Loucy (cell line): ENCODE data around the gene PRR29.

Experiments
- H2AFZ ChIP-seq: fragments of 200-600 bp; sonication (generic); 2 replicates; pipeline ENCODE4 v1.6.0; 2016; ENCODE audit warnings: antibody characterized with exemption, mild to moderate bottlenecking, low read length, moderate library complexity
- H3F3A ChIP-seq: fragments of 200-600 bp; 2 replicates; pipeline ENCODE4 v1.6.0; 2016; ENCODE audit warnings: antibody characterized with exemption, low read depth, mild to moderate bottlenecking
- H3K27me3 ChIP-seq: fragments of 200-600 bp; sonication (generic); 2 replicates; pipeline ENCODE4 v1.6.1; 2014; ENCODE audit warnings: low read length, mild to moderate bottlenecking; ENCODE audit not compliant: insufficient read depth, poor library complexity, severe bottlenecking
- H3K36me3 ChIP-seq: fragments of 200-600 bp; sonication (generic); 2 replicates; pipeline ENCODE4 v1.6.1; 2016; ENCODE audit warnings: low read length; ENCODE audit not compliant: insufficient read depth
- H3K4me1 ChIP-seq: fragments of 200-600 bp; sonication (generic); 2 replicates; pipeline ENCODE4 v1.5.1; 2014; ENCODE audit warnings: low read length, mild to moderate bottlenecking; ENCODE audit not compliant: insufficient read depth, poor library complexity, severe bottlenecking
- H3K4me2 ChIP-seq: fragments of 200-600 bp; sonication (generic); 2 replicates; pipeline ENCODE4 v1.6.0; 2014; ENCODE audit warnings: antibody characterized with exemption, low read length, low read depth, mild to moderate bottlenecking; ENCODE audit not compliant: poor library complexity, severe bottlenecking
- H3K4me3 ChIP-seq: fragments of 200-600 bp; sonication (generic); 2 replicates; pipeline ENCODE4 v1.5.1; 2014; ENCODE audit warnings: low read length, mild to moderate bottlenecking, mixed read lengths; ENCODE audit not compliant: poor library complexity, severe bottlenecking
- H3K79me2 ChIP-seq: fragments of 200-600 bp; sonication (generic); 2 replicates; pipeline ENCODE4 v1.6.1; 2014; ENCODE audit warnings: low read length; ENCODE audit not compliant: insufficient read depth
- H3K9ac ChIP-seq: fragments of 200-600 bp; sonication (generic); 2 replicates; pipeline ENCODE4 v1.6.0; 2014; ENCODE audit warnings: mild to moderate bottlenecking, low read depth, low read length, moderate library complexity; ENCODE audit not compliant: poor library complexity, severe bottlenecking
- H3K9me2 ChIP-seq: fragments of 200-600 bp; sonication (generic); replicated peaks from 2 replicates; pipeline ENCODE4 v1.6.1; 2016; ENCODE audit warnings: low read depth, low read length, mixed read lengths
- H3K9me3 ChIP-seq: fragments of 200-600 bp; sonication (generic); 2 replicates; pipeline ENCODE4 v1.6.1; 2014; ENCODE audit warnings: mild to moderate bottlenecking, antibody characterized with exemption, low read length, low read depth; ENCODE audit not compliant: insufficient read depth
- H4K20me1 ChIP-seq: fragments of 200-600 bp; sonication (generic); 2 replicates; pipeline ENCODE4 v1.6.0; 2014; ENCODE audit warnings: antibody characterized with exemption, low read length, mild to moderate bottlenecking; ENCODE audit not compliant: insufficient read depth, poor library complexity, severe bottlenecking
- EZH2phosphoT487 ChIP-seq: fragments of 200-600 bp; IDR thresholded peaks from 2 replicates; pipeline ENCODE4 v1.6.1; 2018; ENCODE audit warnings: antibody characterized with exemption, mild to moderate bottlenecking, moderate library complexity, borderline replicate concordance
- TF ChIP-seq, protein P1 (sequence below): fragments of 200-600 bp; sonication (generic); conservative IDR thresholded peaks from 2 replicates; pipeline ENCODE4 v1.5.1; 2014; ENCODE audit warnings: mild to moderate bottlenecking, antibody characterized with exemption, low read length

The PRR29 gene

GRCh38 chr17:63986821-63987220, 11.3 kb upstream of the PRR29 start:
- Histone ChIP-seq H3K4me3 (no peak overlapping the region), H4K20me1 (no peaks in the 10 kb centered on the region), H3K4me1 (peaks cover 55% of the 10 kb centered on the region), H3K79me2 (no peaks in the 10 kb centered on the region), H3K4me2 (peak overlapping the region; percentile 9), H3K36me3 (no peaks in the 10 kb centered on the region), H3F3A (no peaks in the 10 kb centered on the region), H3K27me3 (no peaks in the 10 kb centered on the region), H3K9me3 (peaks cover 5% of the 10 kb centered on the region; the same call in 1 of the 2 replicates), H3K9me2 (no peaks in the 10 kb centered on the region), H3K9ac (peak overlapping the region; percentile 60), H2AFZ (no peak overlapping the region)
- TF ChIP-seq, protein P1, sequence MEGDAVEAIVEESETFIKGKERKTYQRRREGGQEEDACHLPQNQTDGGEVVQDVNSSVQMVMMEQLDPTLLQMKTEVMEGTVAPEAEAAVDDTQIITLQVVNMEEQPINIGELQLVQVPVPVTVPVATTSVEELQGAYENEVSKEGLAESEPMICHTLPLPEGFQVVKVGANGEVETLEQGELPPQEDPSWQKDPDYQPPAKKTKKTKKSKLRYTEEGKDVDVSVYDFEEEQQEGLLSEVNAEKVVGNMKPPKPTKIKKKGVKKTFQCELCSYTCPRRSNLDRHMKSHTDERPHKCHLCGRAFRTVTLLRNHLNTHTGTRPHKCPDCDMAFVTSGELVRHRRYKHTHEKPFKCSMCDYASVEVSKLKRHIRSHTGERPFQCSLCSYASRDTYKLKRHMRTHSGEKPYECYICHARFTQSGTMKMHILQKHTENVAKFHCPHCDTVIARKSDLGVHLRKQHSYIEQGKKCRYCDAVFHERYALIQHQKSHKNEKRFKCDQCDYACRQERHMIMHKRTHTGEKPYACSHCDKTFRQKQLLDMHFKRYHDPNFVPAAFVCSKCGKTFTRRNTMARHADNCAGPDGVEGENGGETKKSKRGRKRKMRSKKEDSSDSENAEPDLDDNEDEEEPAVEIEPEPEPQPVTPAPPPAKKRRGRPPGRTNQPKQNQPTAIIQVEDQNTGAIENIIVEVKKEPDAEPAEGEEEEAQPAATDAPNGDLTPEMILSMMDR, result no peak
- no peak for TF ChIP-seq EZH2phosphoT487

DNA sequence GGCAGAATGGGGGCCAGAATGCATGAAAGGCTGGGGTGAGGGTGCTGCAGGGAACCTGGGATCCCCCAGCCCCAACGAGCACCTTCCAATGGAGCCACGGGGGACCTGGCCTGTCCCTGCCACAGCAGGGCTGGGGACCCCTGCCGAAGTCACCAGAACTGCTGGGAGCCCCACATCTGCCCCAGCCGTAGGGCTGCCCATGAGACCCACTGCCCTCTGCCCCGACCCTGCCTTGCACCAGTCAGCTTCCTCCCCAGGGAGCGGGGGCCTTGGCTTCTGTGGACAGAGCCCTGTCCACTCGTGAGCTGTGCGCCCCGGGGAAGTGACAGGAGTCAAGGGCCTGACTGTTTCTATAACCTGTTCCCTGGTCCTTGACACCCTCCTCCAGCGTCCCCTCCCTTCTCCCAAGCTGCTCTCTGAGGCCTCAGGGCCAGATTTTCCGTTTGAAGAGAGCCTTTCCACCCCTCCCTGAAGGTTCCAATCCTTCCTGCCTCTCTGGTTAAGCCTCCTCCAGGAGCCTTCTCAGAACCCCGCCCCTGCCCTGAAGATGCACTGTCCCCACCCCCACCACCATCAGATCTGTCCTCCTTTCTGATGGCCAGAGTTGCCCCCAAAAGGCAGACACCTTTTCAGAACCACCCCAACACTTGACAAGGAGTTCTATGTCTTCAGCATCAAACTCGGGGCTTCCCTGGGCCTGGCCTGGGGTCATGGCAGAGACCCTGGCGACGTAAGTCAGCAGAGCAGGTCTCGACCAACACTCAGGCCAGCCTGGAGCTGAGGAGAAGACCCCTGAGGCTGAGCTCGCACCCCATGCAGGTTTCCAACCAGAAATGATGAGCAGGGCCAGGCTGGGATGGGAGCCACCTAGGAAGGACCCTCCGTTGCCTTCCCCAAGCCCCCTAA, 10.7 kb upstream of the PRR29 start:
- Histone ChIP-seq H3K4me2 (peak overlapping the region; percentile 9), H3K9me2 (no peaks in the 10 kb centered on the region), H3K4me3 (no peak overlapping the region), H3F3A (no peaks in the 10 kb centered on the region), H4K20me1 (no peaks in the 10 kb centered on the region), H3K27me3 (no peaks in the 10 kb centered on the region), H3K36me3 (no peaks in the 10 kb centered on the region), H3K9ac (peak overlapping the region; percentile 60), H3K4me1 (peaks cover 55% of the 10 kb centered on the region), H2AFZ (no peak overlapping the region), H3K79me2 (no peaks in the 10 kb centered on the region), H3K9me3 (no peaks in the 10 kb centered on the region)
- TF ChIP-seq, protein P1, result no peak
- no peak for TF ChIP-seq EZH2phosphoT487

DNA sequence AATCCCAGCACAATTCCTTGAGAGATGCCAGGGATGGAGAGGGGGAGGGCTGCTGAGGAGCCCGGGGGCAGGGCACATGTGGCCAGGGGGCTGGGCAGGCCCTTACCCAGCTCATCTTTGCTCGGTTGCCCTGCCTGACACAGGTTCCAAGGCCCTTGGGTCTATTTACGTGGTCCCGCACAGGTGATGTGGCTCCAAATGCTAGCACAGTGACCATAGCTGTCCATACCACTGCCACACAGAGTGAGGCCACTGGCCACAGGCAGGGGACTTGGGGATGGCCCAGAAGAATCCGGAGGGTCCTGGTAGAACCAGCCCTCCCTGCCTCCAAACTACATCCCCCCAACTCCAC, 10.0 kb upstream of the PRR29 start:
- H3K9me3 ChIP-seq, result no peaks in the 10 kb centered on the region
- no peak overlapping the region for H3K4me3 ChIP-seq
- no peaks in the 10 kb centered on the region for H3K9me2 ChIP-seq
- H4K20me1 ChIP-seq, result no peaks in the 10 kb centered on the region
- no peaks in the 10 kb centered on the region for H3K79me2 ChIP-seq
- H3K4me1 ChIP-seq, result peaks cover 54% of the 10 kb centered on the region
- no peaks in the 10 kb centered on the region for H3K36me3 ChIP-seq
- no peak overlapping the region for H3K9ac ChIP-seq
- no peaks in the 10 kb centered on the region for H3F3A ChIP-seq
- no peaks in the 10 kb centered on the region for H3K27me3 ChIP-seq
- TF ChIP-seq, protein P1, result no peak
- no peak for TF ChIP-seq EZH2phosphoT487
- no peak overlapping the region for H3K4me2 ChIP-seq
- H2AFZ ChIP-seq, result no peak overlapping the region
